ENCODE data around the gene SYP. TPM values are rescaled to one million over a fixed set of nuclear protein-coding genes. Genes with fewer than 3 reads are reported as not detected.
A peak's percentile ranks its signal among the peaks of the same experiment; 100 is the strongest.

Gene SYP
- total RNA-seq, 1 donor from 2014 or later: 0.27 TPM

GRCh38 chrX:49184294-49185281, 15.4 kb downstream of the SYP start:
- peaks cover 23% of the 10 kb centered on the region for H3K4me1 Mint-ChIP-seq
- H3K9me3 Mint-ChIP-seq: peaks cover 19% of the 10 kb centered on the region
- H3K27me3 Mint-ChIP-seq (ENCODE audit: low read depth): no peaks in the 10 kb centered on the region
- peak overlapping the region; percentile 89 for H3K27ac Mint-ChIP-seq
- H3K4me3 Mint-ChIP-seq: peak overlapping the region; percentile 75
- peaks cover 16% of the 10 kb centered on the region for H3K36me3 Mint-ChIP-seq
- no peak for TF ChIP-seq CTCF (IDR thresholded peaks at IDR 0.05; ENCODE audit: unreplicated experiment)
- DNase-seq (ENCODE audit: low spot score in 2 of 2, unreplicated experiment in 2 of 2): peak; percentile 80 to 90

GRCh38 chrX:49183701-49184281, 16.2 kb downstream of the SYP start:
- peaks cover 22% of the 10 kb centered on the region for H3K9me3 Mint-ChIP-seq
- H3K27ac Mint-ChIP-seq: peak overlapping the region; percentile 89

GRCh38 chrX:49179358-49179757, 20.6 kb downstream of the SYP start:
- no peak for TF ChIP-seq CTCF (IDR thresholded peaks at IDR 0.05; ENCODE audit: unreplicated experiment)
- Mint-ChIP-seq H3K27ac (no peak overlapping the region), H3K4me1 (peaks cover 3% of the 10 kb centered on the region), H3K4me3 (no peak overlapping the region), H3K9me3 (peaks cover 32% of the 10 kb centered on the region), H3K36me3 (peaks cover 39% of the 10 kb centered on the region), H3K27me3 (ENCODE audit: low read depth) (no peaks in the 10 kb centered on the region)
- DNase-seq (ENCODE audit: low spot score in 2 of 2, unreplicated experiment in 2 of 2): no peak

More at GRCh38 chrX:49183701-49184281, 16.2 kb downstream of the SYP start:
- no peak for TF ChIP-seq CTCF (IDR thresholded peaks at IDR 0.05; ENCODE audit: unreplicated experiment)
- Mint-ChIP-seq H3K36me3 (peaks cover 22% of the 10 kb centered on the region), H3K4me1 (peaks cover 20% of the 10 kb centered on the region), H3K4me3 (peak overlapping the region; percentile 75), H3K27me3 (ENCODE audit: low read depth) (no peaks in the 10 kb centered on the region)
- DNase-seq (ENCODE audit: low spot score in 2 of 2, unreplicated experiment in 2 of 2): no peak

GRCh38 chrX:49178537-49178936, 21.5 kb downstream of the SYP start:
- H3K4me3 Mint-ChIP-seq: no peak overlapping the region
- peaks cover 42% of the 10 kb centered on the region for H3K36me3 Mint-ChIP-seq
- no peaks in the 10 kb centered on the region for H3K27me3 Mint-ChIP-seq (ENCODE audit: low read depth)
- H3K27ac Mint-ChIP-seq: no peak overlapping the region
- peaks cover 32% of the 10 kb centered on the region for H3K9me3 Mint-ChIP-seq
- H3K4me1 Mint-ChIP-seq: no peaks in the 10 kb centered on the region
- no peak for TF ChIP-seq CTCF (IDR thresholded peaks at IDR 0.05; ENCODE audit: unreplicated experiment)
- DNase-seq (ENCODE audit: low spot score in 2 of 2, unreplicated experiment in 2 of 2): no peak

- Mint-ChIP-seq H3K4me3 (no peak overlapping the region), H3K4me1 (peaks cover 3% of the 10 kb centered on the region), H3K36me3 (peaks cover 42% of the 10 kb centered on the region), H3K27ac (no peak overlapping the region), H3K27me3 (ENCODE audit: low read depth) (peaks cover 1% of the 10 kb centered on the region), H3K9me3 (peaks cover 32% of the 10 kb centered on the region)
- no peak for DNase-seq (ENCODE audit: low spot score in 2 of 2, unreplicated experiment in 2 of 2)
- no peak for TF ChIP-seq CTCF (IDR thresholded peaks at IDR 0.05; ENCODE audit: unreplicated experiment)
Measured at GRCh38 chrX:49177873-49178480, 22.0 kb downstream of the SYP start.

Data from mesothelial cell of epicardium (in vitro differentiated cells).